Measurements from ENCODE around the gene GLIPR1L2. TPM values are rescaled to one million over a fixed set of nuclear protein-coding genes. Genes with fewer than 3 reads are reported as not detected.

GLIPR1L2 gene
- total RNA-seq, 1 experiment from 2014 or later, result not detected

DNA sequence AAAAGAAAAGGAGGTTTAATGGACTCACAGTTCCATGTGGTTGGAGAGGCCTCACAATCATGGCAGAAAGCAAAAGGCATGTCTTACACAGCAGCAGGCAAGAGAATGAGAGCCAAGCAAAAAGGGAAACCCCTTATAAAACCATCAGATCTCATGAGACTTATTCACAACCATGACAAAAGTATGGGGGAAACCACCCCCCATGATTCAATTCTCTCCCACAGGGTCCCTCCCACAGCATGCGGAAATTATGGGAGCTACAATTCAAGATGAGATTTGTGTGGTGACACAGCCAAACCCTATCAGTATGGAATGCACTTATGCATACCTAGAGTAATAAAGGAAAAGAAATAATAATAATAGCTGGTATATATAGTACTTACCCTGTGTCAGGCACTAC lies 85.2 kb downstream of the GLIPR1L2 start:
- TF ChIP-seq, protein P1, sequence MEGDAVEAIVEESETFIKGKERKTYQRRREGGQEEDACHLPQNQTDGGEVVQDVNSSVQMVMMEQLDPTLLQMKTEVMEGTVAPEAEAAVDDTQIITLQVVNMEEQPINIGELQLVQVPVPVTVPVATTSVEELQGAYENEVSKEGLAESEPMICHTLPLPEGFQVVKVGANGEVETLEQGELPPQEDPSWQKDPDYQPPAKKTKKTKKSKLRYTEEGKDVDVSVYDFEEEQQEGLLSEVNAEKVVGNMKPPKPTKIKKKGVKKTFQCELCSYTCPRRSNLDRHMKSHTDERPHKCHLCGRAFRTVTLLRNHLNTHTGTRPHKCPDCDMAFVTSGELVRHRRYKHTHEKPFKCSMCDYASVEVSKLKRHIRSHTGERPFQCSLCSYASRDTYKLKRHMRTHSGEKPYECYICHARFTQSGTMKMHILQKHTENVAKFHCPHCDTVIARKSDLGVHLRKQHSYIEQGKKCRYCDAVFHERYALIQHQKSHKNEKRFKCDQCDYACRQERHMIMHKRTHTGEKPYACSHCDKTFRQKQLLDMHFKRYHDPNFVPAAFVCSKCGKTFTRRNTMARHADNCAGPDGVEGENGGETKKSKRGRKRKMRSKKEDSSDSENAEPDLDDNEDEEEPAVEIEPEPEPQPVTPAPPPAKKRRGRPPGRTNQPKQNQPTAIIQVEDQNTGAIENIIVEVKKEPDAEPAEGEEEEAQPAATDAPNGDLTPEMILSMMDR (IDR thresholded peaks at IDR 0.05; ENCODE audit: insufficient read depth in 1 of 2, low read depth in 1 of 2, low read length in 1 of 2, severe bottlenecking in 1 of 2, unreplicated experiment in 1 of 2), result no peak
- peaks cover 6% of the 10 kb centered on the region for H3K4me1 Mint-ChIP-seq (ENCODE audit: low read depth, unreplicated experiment)
- CTCF ChIA-PET, result no interaction called here
- intact Hi-C loops (cut with micrococcal nuclease; ENCODE audit: unreplicated experiment), result no loop called here
- peaks cover 3% of the 10 kb centered on the region for H3K27me3 Mint-ChIP-seq (ENCODE audit: insufficient read depth, unreplicated experiment)
- no peaks in the 10 kb centered on the region for H3K9me3 Mint-ChIP-seq (ENCODE audit: unreplicated experiment)
- H3K36me3 Mint-ChIP-seq (ENCODE audit: insufficient read depth, unreplicated experiment), result no peaks in the 10 kb centered on the region
- Histone ChIP-seq H3K9me3 (no peaks in the 10 kb centered on the region), H3K4me3 (ENCODE audit: low read depth, low read length) (no peak overlapping the region), H3K4me1 (peaks cover 8% of the 10 kb centered on the region; the same call in 1 of the 2 replicates), H3K36me3 (ENCODE audit: control insufficient read depth, insufficient read depth, low read length) (no peaks in the 10 kb centered on the region), H3K27me3 (replicated peaks; ENCODE audit: control insufficient read depth, insufficient read depth, low read length) (no peaks in the 10 kb centered on the region)
- no peak overlapping the region for H3K4me3 Mint-ChIP-seq (ENCODE audit: unreplicated experiment)
- no TSS peak for BruUV-seq (replicated peaks)
- DNase-seq, result no peak
- H3K27ac Mint-ChIP-seq (ENCODE audit: unreplicated experiment), result no peak overlapping the region
- POLR2A ChIA-PET, result no interaction called here

DNA sequence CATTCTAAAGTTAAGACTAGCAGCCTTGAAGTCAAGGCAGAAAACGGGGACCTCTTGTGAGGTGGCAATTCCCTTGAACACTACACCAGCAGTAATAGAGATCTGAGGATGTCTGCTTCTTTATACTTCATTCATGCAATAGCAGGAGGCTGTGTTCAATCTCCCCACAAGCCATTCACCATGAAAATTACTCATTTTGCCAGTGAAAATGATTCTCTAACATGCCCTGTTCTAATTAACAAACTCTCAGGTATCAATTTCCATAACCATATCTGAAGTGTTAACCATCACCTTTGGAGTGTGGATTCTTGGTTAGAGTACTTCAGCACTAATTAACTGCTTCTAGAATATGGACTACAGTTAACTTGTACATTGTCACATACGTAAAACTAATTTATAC lies 86.2 kb downstream of the GLIPR1L2 start:
- Mint-ChIP-seq H3K4me1 (ENCODE audit: low read depth, unreplicated experiment) (peaks cover 6% of the 10 kb centered on the region), H3K27me3 (ENCODE audit: insufficient read depth, unreplicated experiment) (peaks cover 3% of the 10 kb centered on the region), H3K9me3 (ENCODE audit: unreplicated experiment) (no peaks in the 10 kb centered on the region), H3K27ac (ENCODE audit: unreplicated experiment) (no peak overlapping the region), H3K4me3 (ENCODE audit: unreplicated experiment) (no peak overlapping the region), H3K36me3 (ENCODE audit: insufficient read depth, unreplicated experiment) (no peaks in the 10 kb centered on the region)
- ChIA-PET CTCF (interaction anchor here (0.6 kb wide), 1 partner anchor 14 kb away, joined by 9 read pairs; no protein-coding TSS in a partner anchor), POLR2A (no interaction called here)
- no peaks in the 10 kb centered on the region for H3K36me3 ChIP-seq (ENCODE audit: control insufficient read depth, insufficient read depth, low read length)
- no peaks in the 10 kb centered on the region for H3K27me3 ChIP-seq (replicated peaks; ENCODE audit: control insufficient read depth, insufficient read depth, low read length)
- no peak for DNase-seq
- peaks cover 8% of the 10 kb centered on the region; the same call in 1 of the 2 replicates for H3K4me1 ChIP-seq
- BruUV-seq (replicated peaks), result no TSS peak
- TF ChIP-seq, protein P1 (IDR thresholded peaks at IDR 0.05; ENCODE audit: insufficient read depth in 1 of 2, low read depth in 1 of 2, low read length in 1 of 2, severe bottlenecking in 1 of 2, unreplicated experiment in 1 of 2), result no peak
- intact Hi-C loops (cut with micrococcal nuclease; ENCODE audit: unreplicated experiment), result no loop called here
- H3K9me3 ChIP-seq, result no peaks in the 10 kb centered on the region
- H3K4me3 ChIP-seq (ENCODE audit: low read depth, low read length), result no peak overlapping the region

GRCh38 chr12:75478116-75478794 lies 87.4 kb downstream of the GLIPR1L2 start:
- POLR2A ChIA-PET, result no interaction called here
- H3K4me1 ChIP-seq, result peaks cover 8% of the 10 kb centered on the region; the same call in 1 of the 2 replicates
- Mint-ChIP-seq H3K27me3 (ENCODE audit: insufficient read depth, unreplicated experiment) (peaks cover 3% of the 10 kb centered on the region), H3K27ac (ENCODE audit: unreplicated experiment) (no peak overlapping the region), H3K4me3 (ENCODE audit: unreplicated experiment) (no peak overlapping the region), H3K36me3 (ENCODE audit: insufficient read depth, unreplicated experiment) (no peaks in the 10 kb centered on the region), H3K9me3 (ENCODE audit: unreplicated experiment) (no peaks in the 10 kb centered on the region), H3K4me1 (ENCODE audit: low read depth, unreplicated experiment) (peaks cover 6% of the 10 kb centered on the region)
- no TSS peak for BruUV-seq (replicated peaks)
- H3K36me3 ChIP-seq (ENCODE audit: control insufficient read depth, insufficient read depth, low read length), result no peaks in the 10 kb centered on the region
- DNase-seq, result no peak
- TF ChIP-seq, protein P1 (IDR thresholded peaks at IDR 0.05; ENCODE audit: insufficient read depth in 1 of 2, low read depth in 1 of 2, low read length in 1 of 2, severe bottlenecking in 1 of 2, unreplicated experiment in 1 of 2), result no peak
- H3K4me3 ChIP-seq (ENCODE audit: low read depth, low read length), result no peak overlapping the region
- no peaks in the 10 kb centered on the region for H3K9me3 ChIP-seq
- CTCF ChIA-PET, result no interaction called here
- no peaks in the 10 kb centered on the region for H3K27me3 ChIP-seq (replicated peaks; ENCODE audit: control insufficient read depth, insufficient read depth, low read length)
- intact Hi-C loops (cut with micrococcal nuclease; ENCODE audit: unreplicated experiment), result no loop called here

All from Caco-2 (cell line).